CD14-positive monocyte (primary cell): ENCODE results near the gene CYP27C1. TPM values are rescaled to one million over a fixed set of nuclear protein-coding genes. Genes with fewer than 3 reads are reported as not detected.
A peak's percentile ranks its signal among the peaks of the same experiment; 100 is the strongest.

Experiments
- DNase-seq, 3 donors: peaks; one replicate each; pipeline ENCODE4 v3.0.0-alpha.2; 2011 to 2022
- H2AFZ ChIP-seq: 2 replicates; pipeline ENCODE4 v1.6.0; 2012; ENCODE audit warnings: mild to moderate bottlenecking, low read depth, low read length, inconsistent platforms; ENCODE audit not compliant: insufficient read depth, poor library complexity, severe bottlenecking
- H3K27ac ChIP-seq, 2 donors: 1 replicate in 1 of 2; 2 replicates in 1 of 2; pipeline ENCODE4 v1.5.1; 2012 to 2013; ENCODE audit warnings: low read length in 2 of 2, control low read depth in 1 of 2, inconsistent platforms in 1 of 2, low read depth in 1 of 2, mild to moderate bottlenecking in 1 of 2
- H3K27me3 ChIP-seq, 2 donors: one replicate each; pipeline versions ENCODE4 v1.6.0 to v1.6.1; 2011 to 2013; ENCODE audit warnings: low read length in 2 of 2; ENCODE audit not compliant: control insufficient read depth in 2 of 2, insufficient read depth in 2 of 2
- H3K36me3 ChIP-seq, 2 donors: replicated peaks in 1 of 2; 1 replicate in 1 of 2; 2 replicates in 1 of 2; pipeline versions ENCODE4 v1.5.1 to v1.6.1; 2012 to 2013; ENCODE audit warnings: low read length in 2 of 2, control low read depth in 1 of 2, inconsistent platforms in 1 of 2, mild to moderate bottlenecking in 1 of 2; ENCODE audit not compliant: insufficient read depth in 2 of 2, control insufficient read depth in 1 of 2
- H3K4me1 ChIP-seq, 2 donors: 1 replicate in 1 of 2; 2 replicates in 1 of 2; pipeline versions ENCODE4 v1.5.1 to v1.6.1; 2012 to 2013; ENCODE audit warnings: low read length in 2 of 2, control low read depth in 1 of 2, inconsistent platforms in 1 of 2, mild to moderate bottlenecking in 1 of 2, moderate library complexity in 1 of 2; ENCODE audit not compliant: insufficient read depth in 2 of 2, control insufficient read depth in 1 of 2
- H3K4me2 ChIP-seq: replicated peaks from 2 replicates; pipeline ENCODE3; 2012; ENCODE audit warnings: low read length, moderate library complexity, mild to moderate bottlenecking; ENCODE audit not compliant: poor library complexity, severe bottlenecking; ENCODE audit errors: extremely low read depth
- H3K4me3 ChIP-seq, 3 experiments: fragments of 200-600 bp in 1 of 3; sonication (generic) in 1 of 3; replicated peaks in 1 of 3; 1 replicate in 2 of 3; 2 replicates in 1 of 3; pipeline ENCODE4 v1.5.1; 2011 to 2013; ENCODE audit warnings: low read length in 3 of 3, mild to moderate bottlenecking in 3 of 3, control low read depth in 2 of 3, low read depth in 2 of 3, inconsistent platforms in 1 of 3, moderate library complexity in 1 of 3
- H3K79me2 ChIP-seq: 2 replicates; pipeline ENCODE4 v1.6.0; 2012; ENCODE audit warnings: mild to moderate bottlenecking, control low read depth, inconsistent platforms, low read length, moderate library complexity; ENCODE audit not compliant: insufficient read depth
- H3K9ac ChIP-seq: 2 replicates; pipeline ENCODE4 v1.6.0; 2017; ENCODE audit warnings: low read length, mild to moderate bottlenecking; ENCODE audit not compliant: insufficient read depth, poor library complexity, severe bottlenecking
- H3K9me3 ChIP-seq, 2 donors: replicated peaks in 1 of 2; 1 replicate in 1 of 2; 2 replicates in 1 of 2; pipeline versions ENCODE4 v1.5.1 to v1.6.1; 2012 to 2013; ENCODE audit warnings: low read length in 2 of 2, control low read depth in 1 of 2; ENCODE audit not compliant: control insufficient read depth in 1 of 2, insufficient read depth in 1 of 2
- H4K20me1 ChIP-seq: 2 replicates; pipeline ENCODE4 v1.6.0; 2012; ENCODE audit warnings: mild to moderate bottlenecking, low read length, control low read depth, moderate library complexity; ENCODE audit not compliant: insufficient read depth
- H3K27ac Mint-ChIP-seq, 7 donors: one replicate each; pipeline ENCODE4 v1.8.0; 2020; ENCODE audit warnings: mild to moderate bottlenecking in 7 of 7, mixed read lengths in 7 of 7, moderate library complexity in 6 of 7, inconsistent platforms in 2 of 7
- H3K27me3 Mint-ChIP-seq, 3 donors: one replicate each; pipeline ENCODE4 v1.8.0; 2021 to 2022; ENCODE audit warnings: low read depth in 3 of 3, mild to moderate bottlenecking in 3 of 3, mixed read lengths in 3 of 3, moderate library complexity in 3 of 3, inconsistent platforms in 1 of 3
- H3K36me3 Mint-ChIP-seq, 2 donors: one replicate each; pipeline ENCODE4 v1.8.0; 2020; ENCODE audit warnings: mixed read lengths in 2 of 2, inconsistent platforms in 1 of 2, mild to moderate bottlenecking in 1 of 2
- H3K4me1 Mint-ChIP-seq: one replicate; pipeline ENCODE4 v1.8.0; 2020; ENCODE audit warnings: mild to moderate bottlenecking, mixed read lengths
- H3K4me3 Mint-ChIP-seq, 2 donors: one replicate each; pipeline ENCODE4 v1.8.0; 2020; ENCODE audit warnings: mild to moderate bottlenecking in 2 of 2, mixed read lengths in 2 of 2, moderate library complexity in 1 of 2
- H3K9me3 Mint-ChIP-seq, 7 donors: one replicate each; pipeline ENCODE4 v1.8.0; 2020 to 2022; ENCODE audit warnings: mixed read lengths in 7 of 7, mild to moderate bottlenecking in 6 of 7, moderate library complexity in 6 of 7, inconsistent platforms in 2 of 7
- WGBS: methylation state at CpG from one replicate; pipeline ENCODE4 v1.1.5; 2013; ENCODE audit warnings: missing lambda C conversion rate; ENCODE audit not compliant: insufficient coverage; 5-methylcytosine and 5-hydroxymethylcytosine counted together
- intact Hi-C, 2 donors: fragments of 100-400 bp; cut with micrococcal nuclease; formaldehyde crosslinking; loops; one replicate each; pipeline versions ENCODE4 v1.15.0 to v1.15.1; 2023
- polyA plus RNA-seq, 3 donors: library from polyadenylated mRNA; depleted of rRNA in 1 of 3; unstranded in 2 of 3; stranded (reverse) in 1 of 3; fragments of 300-500 nt in 2 of 3; fragments of >200 nt in 1 of 3; fragmentation: Illumina TruSeq in 2 of 3; gene quantifications; 1 replicate in 2 of 3; 2 replicates in 1 of 3; pipeline ENCODE4 v1.2.3, GENCODE V29; 2012 to 2021
- TF ChIP-seq, protein P1 (sequence below): fragments of 200-600 bp; IDR thresholded peaks from one replicate; pipeline ENCODE4 v1.8.0; 2022; ENCODE audit warnings: antibody characterized with exemption, mild to moderate bottlenecking

CYP27C1 gene
- polyA plus RNA-seq, 3 donors: not detected

- intact Hi-C loops: no loop called here
- H3K4me2 ChIP-seq: no peak overlapping the region
- H3K79me2 ChIP-seq: no peaks in the 10 kb centered on the region
- TF ChIP-seq, protein P1, sequence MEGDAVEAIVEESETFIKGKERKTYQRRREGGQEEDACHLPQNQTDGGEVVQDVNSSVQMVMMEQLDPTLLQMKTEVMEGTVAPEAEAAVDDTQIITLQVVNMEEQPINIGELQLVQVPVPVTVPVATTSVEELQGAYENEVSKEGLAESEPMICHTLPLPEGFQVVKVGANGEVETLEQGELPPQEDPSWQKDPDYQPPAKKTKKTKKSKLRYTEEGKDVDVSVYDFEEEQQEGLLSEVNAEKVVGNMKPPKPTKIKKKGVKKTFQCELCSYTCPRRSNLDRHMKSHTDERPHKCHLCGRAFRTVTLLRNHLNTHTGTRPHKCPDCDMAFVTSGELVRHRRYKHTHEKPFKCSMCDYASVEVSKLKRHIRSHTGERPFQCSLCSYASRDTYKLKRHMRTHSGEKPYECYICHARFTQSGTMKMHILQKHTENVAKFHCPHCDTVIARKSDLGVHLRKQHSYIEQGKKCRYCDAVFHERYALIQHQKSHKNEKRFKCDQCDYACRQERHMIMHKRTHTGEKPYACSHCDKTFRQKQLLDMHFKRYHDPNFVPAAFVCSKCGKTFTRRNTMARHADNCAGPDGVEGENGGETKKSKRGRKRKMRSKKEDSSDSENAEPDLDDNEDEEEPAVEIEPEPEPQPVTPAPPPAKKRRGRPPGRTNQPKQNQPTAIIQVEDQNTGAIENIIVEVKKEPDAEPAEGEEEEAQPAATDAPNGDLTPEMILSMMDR: no peak
- peaks cover 53% of the 10 kb centered on the region for H3K4me1 Mint-ChIP-seq
- no peak for DNase-seq
- H3K27me3 Mint-ChIP-seq: peaks cover 0 to 7% (median 3%) of the 10 kb centered on the region in 3 donors
- H3K4me3 Mint-ChIP-seq: no peak overlapping the region
- H3K4me3 ChIP-seq: no peak overlapping the region
- H3K36me3 ChIP-seq: no peaks in the 10 kb centered on the region
- 90% methylated on average over 12 of the region's 13 CpGs for WGBS
- peaks cover 0 to 5% (median 2%) of the 10 kb centered on the region in 7 donors for H3K9me3 Mint-ChIP-seq
- no peak overlapping the region for H3K9ac ChIP-seq
- H3K27ac ChIP-seq: no peak overlapping the region
- H3K9me3 ChIP-seq: peaks cover 0 to 2% of the 10 kb centered on the region in 2 donors
- H3K36me3 Mint-ChIP-seq: no peaks in the 10 kb centered on the region
- H2AFZ ChIP-seq: no peak overlapping the region
- peaks cover 40 to 42% of the 10 kb centered on the region in 2 donors for H3K4me1 ChIP-seq
- H4K20me1 ChIP-seq: no peaks in the 10 kb centered on the region
- peak overlapping the region in 2 of 7 donors; percentile 62 to 74 for H3K27ac Mint-ChIP-seq
- H3K27me3 ChIP-seq: no peaks in the 10 kb centered on the region
Measured at GRCh38 chr2:127175041-127175721, 44.9 kb downstream of the CYP27C1 start.

DNA sequence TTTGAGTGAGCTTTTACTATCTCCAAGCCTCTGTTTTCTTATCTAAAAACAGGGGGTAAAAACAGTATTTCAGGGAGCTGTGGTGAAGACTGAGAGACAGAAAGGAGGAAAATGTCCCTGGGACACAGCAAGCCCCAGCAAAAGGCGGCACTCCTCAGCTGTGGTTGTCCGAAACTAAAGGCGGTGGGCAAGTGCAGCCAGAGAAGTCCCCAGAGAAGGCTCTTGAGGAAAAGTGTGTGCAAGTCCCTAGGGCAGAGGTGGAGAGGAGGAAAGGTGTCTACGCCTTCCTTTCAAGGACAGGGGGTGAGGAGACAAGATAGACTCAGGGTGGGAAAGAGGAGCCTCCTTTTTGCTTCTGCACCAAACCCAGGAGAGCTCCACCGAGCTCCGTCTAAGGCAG lies 45.5 kb downstream of the CYP27C1 start:
- Histone ChIP-seq H3K27ac (no peak overlapping the region), H3K4me3 (no peak overlapping the region), H3K9ac (no peak overlapping the region), H2AFZ (no peak overlapping the region), H3K4me1 (peaks cover 34 to 40% of the 10 kb centered on the region in 2 donors), H3K4me2 (no peak overlapping the region), H3K27me3 (no peaks in the 10 kb centered on the region), H3K36me3 (no peaks in the 10 kb centered on the region), H3K79me2 (no peaks in the 10 kb centered on the region), H3K9me3 (peaks cover 0 to 2% of the 10 kb centered on the region in 2 donors), H4K20me1 (no peaks in the 10 kb centered on the region)
- Mint-ChIP-seq H3K36me3 (no peaks in the 10 kb centered on the region), H3K4me1 (peaks cover 50% of the 10 kb centered on the region), H3K27me3 (peaks cover 0 to 7% (median 3%) of the 10 kb centered on the region in 3 donors), H3K4me3 (no peak overlapping the region), H3K27ac (no peak overlapping the region), H3K9me3 (peaks cover 0 to 3% (median 0%) of the 10 kb centered on the region in 7 donors)
- no peak for DNase-seq
- TF ChIP-seq, protein P1: no peak
- 99% methylated on average over 6 of the region's 6 CpGs for WGBS
- intact Hi-C loops: no loop called here
